ENCODE results near the gene CDH1. TPM values are rescaled to one million over a fixed set of nuclear protein-coding genes. Genes with fewer than 3 reads are reported as not detected.

Gene CDH1
- polyA plus RNA-seq, 3 donors, result 0.05 to 0.13 TPM; not detected in 1

- intact Hi-C loops (cut with micrococcal nuclease), result loop anchor here (10.0 kb wide), 2 partner anchors 97 to 417 kb away; no protein-coding TSS in a partner anchor
- DNase-seq, result no peak
Measured at GRCh38 chr16:68707340-68708152, 29.5 kb upstream of the CDH1 start.

DNA sequence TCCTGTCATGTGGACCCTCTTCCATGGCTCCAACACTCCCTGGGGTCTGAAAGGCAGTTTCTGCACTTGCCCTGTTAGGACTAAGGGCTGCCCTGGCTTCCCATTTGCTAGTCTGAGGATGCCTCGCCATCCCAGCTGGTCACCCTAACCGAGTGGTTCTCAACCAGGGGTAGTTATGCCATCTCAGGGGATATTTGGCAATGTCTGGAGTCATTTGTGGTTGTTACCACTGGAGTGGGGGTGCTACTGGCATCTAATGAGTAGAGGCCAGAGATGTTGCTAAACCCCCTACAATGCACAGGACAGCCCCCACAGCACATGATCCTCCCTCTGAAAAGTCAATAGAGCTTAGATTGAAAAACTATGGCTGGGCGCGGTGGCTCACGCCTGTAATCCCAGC lies 26.9 kb upstream of the CDH1 start:
- Mint-ChIP-seq H3K36me3 (no peaks in the 10 kb centered on the region), H3K4me1 (peaks cover 34% of the 10 kb centered on the region), H3K27ac (peak overlapping the region in 2 of 7 donors; percentile 7 to 65), H3K27me3 (ENCODE audit: low read depth in 3 of 3) (peaks cover 1 to 16% (median 13%) of the 10 kb centered on the region in 3 donors), H3K4me3 (peak overlapping the region in 1 of 2 donors; percentile 59), H3K9me3 (peaks cover 0 to 2% (median 0%) of the 10 kb centered on the region in 7 donors)
- Histone ChIP-seq H2AFZ (ENCODE audit: insufficient read depth, low read depth, low read length, poor library complexity, severe bottlenecking) (no peak overlapping the region), H3K9me3 (replicated peaks in 1 of 2; ENCODE audit: control insufficient read depth in 1 of 2, insufficient read depth in 1 of 2, low read length in 2 of 2) (no peaks in the 10 kb centered on the region), H3K79me2 (ENCODE audit: insufficient read depth, low read length) (no peaks in the 10 kb centered on the region), H4K20me1 (ENCODE audit: insufficient read depth, low read length) (no peaks in the 10 kb centered on the region), H3K27me3 (ENCODE audit: control insufficient read depth in 2 of 2, insufficient read depth in 2 of 2, low read length in 2 of 2) (no peaks in the 10 kb centered on the region), H3K27ac (ENCODE audit: low read depth in 1 of 2, low read length in 2 of 2) (no peak overlapping the region), H3K4me3 (replicated peaks in 1 of 3; ENCODE audit: low read depth in 2 of 3, low read length in 3 of 3) (no peak overlapping the region), H3K36me3 (replicated peaks in 1 of 2; ENCODE audit: control insufficient read depth in 1 of 2, insufficient read depth in 2 of 2, low read length in 2 of 2) (no peaks in the 10 kb centered on the region), H3K9ac (ENCODE audit: insufficient read depth, low read length, poor library complexity, severe bottlenecking) (no peak overlapping the region), H3K4me1 (ENCODE audit: control insufficient read depth in 1 of 2, insufficient read depth in 2 of 2, low read length in 2 of 2) (peaks cover 31 to 36% of the 10 kb centered on the region in 2 donors), H3K4me2 (replicated peaks; ENCODE audit: extremely low read depth, low read length, poor library complexity, severe bottlenecking) (no peak overlapping the region)
- WGBS (ENCODE audit: insufficient coverage), result 56% methylated on average over 4 of the region's 5 CpGs
- peak; percentile 21 to 70 (median 22) for DNase-seq
- no peak for TF ChIP-seq CTCF (IDR thresholded peaks at IDR 0.05)
- intact Hi-C loops (cut with micrococcal nuclease), result no loop called here

More at GRCh38 chr16:68707340-68708152, 29.5 kb upstream of the CDH1 start:
- Histone ChIP-seq H3K9ac (ENCODE audit: insufficient read depth, low read length, poor library complexity, severe bottlenecking) (no peak overlapping the region), H3K4me3 (replicated peaks in 1 of 3; ENCODE audit: low read depth in 2 of 3, low read length in 3 of 3) (no peak overlapping the region), H3K4me1 (ENCODE audit: control insufficient read depth in 1 of 2, insufficient read depth in 2 of 2, low read length in 2 of 2) (peaks cover 31 to 35% of the 10 kb centered on the region in 2 donors), H3K27ac (ENCODE audit: low read depth in 1 of 2, low read length in 2 of 2) (no peak overlapping the region), H3K36me3 (replicated peaks in 1 of 2; ENCODE audit: control insufficient read depth in 1 of 2, insufficient read depth in 2 of 2, low read length in 2 of 2) (no peaks in the 10 kb centered on the region), H3K79me2 (ENCODE audit: insufficient read depth, low read length) (no peaks in the 10 kb centered on the region), H3K27me3 (ENCODE audit: control insufficient read depth in 2 of 2, insufficient read depth in 2 of 2, low read length in 2 of 2) (no peaks in the 10 kb centered on the region), H3K9me3 (replicated peaks in 1 of 2; ENCODE audit: control insufficient read depth in 1 of 2, insufficient read depth in 1 of 2, low read length in 2 of 2) (no peaks in the 10 kb centered on the region), H2AFZ (ENCODE audit: insufficient read depth, low read depth, low read length, poor library complexity, severe bottlenecking) (no peak overlapping the region), H3K4me2 (replicated peaks; ENCODE audit: extremely low read depth, low read length, poor library complexity, severe bottlenecking) (no peak overlapping the region), H4K20me1 (ENCODE audit: insufficient read depth, low read length) (no peaks in the 10 kb centered on the region)
- H3K27me3 Mint-ChIP-seq (ENCODE audit: low read depth in 3 of 3), result peaks cover 3 to 16% (median 16%) of the 10 kb centered on the region in 3 donors
- no peaks in the 10 kb centered on the region for H3K9me3 Mint-ChIP-seq
- TF ChIP-seq CTCF (IDR thresholded peaks at IDR 0.05), result no peak
- no peak overlapping the region for H3K4me3 Mint-ChIP-seq
- H3K27ac Mint-ChIP-seq, result no peak overlapping the region
- H3K4me1 Mint-ChIP-seq, result peaks cover 33% of the 10 kb centered on the region
- 79% methylated on average over 18 of the region's 27 CpGs for WGBS (ENCODE audit: insufficient coverage)
- no peaks in the 10 kb centered on the region for H3K36me3 Mint-ChIP-seq
